SK-N-SH (cell line): ENCODE measurements around the gene PTPA. TPM values are rescaled to one million over a fixed set of nuclear protein-coding genes. Genes with fewer than 3 reads are reported as not detected.
A peak's percentile ranks its signal among the peaks of the same experiment; 100 is the strongest.

Experiments used
- CTCF ChIA-PET: fragments of 300-600, 350-600 bp; formaldehyde crosslinking; extraction: SDS; loops from one replicate; lab custom pipeline; 2021; lab: Yijun Ruan, JAX
- POLR2A ChIA-PET: fragments of 350-600 bp; sonication (Branson Sonifier 250); formaldehyde crosslinking; extraction: SDS; loops from one replicate; lab custom pipeline; 2020; ENCODE audit warnings: antibody characterized with exemption, inconsistent platforms; lab: Yijun Ruan, JAX
- DNase-seq: peaks from one replicate; pipeline ENCODE4 v3.0.0; 2012
- H2AFZ ChIP-seq: fragments of 200-600 bp; sonication (generic); 2 replicates; pipeline ENCODE4 v1.8.1; 2016; ENCODE audit warnings: antibody characterized with exemption, mild to moderate bottlenecking, low read depth
- H3F3A ChIP-seq: fragments of 200-600 bp; sonication (generic); replicated peaks from 2 replicates; pipeline ENCODE3; 2016; ENCODE audit warnings: antibody characterized with exemption, mild to moderate bottlenecking; ENCODE audit not compliant: insufficient read depth
- H3K27ac ChIP-seq, 2 experiments: fragments of 200-500 bp in 1 of 2; fragments of 200-600 bp in 1 of 2; sonication (Bioruptor generic) in 1 of 2; sonication (generic), shearing (Covaris generic) in 1 of 2; 2 replicates each; pipeline versions ENCODE4 v1.5.1 to v1.6.1; 2014 to 2016; ENCODE audit warnings: low read depth in 2 of 2, inconsistent platforms in 1 of 2, low read length in 1 of 2, mild to moderate bottlenecking in 1 of 2, mixed read lengths in 1 of 2
- H3K27me3 ChIP-seq: fragments of 200-600 bp; sonication (generic), shearing (Covaris generic); 2 replicates; pipeline ENCODE4 v1.6.1; 2016; ENCODE audit warnings: mixed run types; ENCODE audit not compliant: insufficient read depth
- H3K36me3 ChIP-seq, 2 experiments: fragments of 200-500 bp in 1 of 2; fragments of 200-600 bp in 1 of 2; sonication (Bioruptor generic) in 1 of 2; sonication (generic) in 1 of 2; replicated peaks in 1 of 2; 2 replicates each; pipeline versions ENCODE3 to v1.5.1; 2014 to 2016; ENCODE audit warnings: low read length in 1 of 2, mild to moderate bottlenecking in 1 of 2; ENCODE audit not compliant: insufficient read depth in 2 of 2, control insufficient read depth in 1 of 2
- H3K4me1 ChIP-seq, 2 experiments: fragments of 200-500 bp in 1 of 2; fragments of 200-600 bp in 1 of 2; sonication (Bioruptor generic) in 1 of 2; sonication (generic), shearing (Covaris generic) in 1 of 2; 2 replicates each; pipeline versions ENCODE4 v1.5.1 to v1.6.1; 2014 to 2016; ENCODE audit warnings: low read depth in 1 of 2, low read length in 1 of 2, mixed run types in 1 of 2; ENCODE audit not compliant: insufficient read depth in 2 of 2, control insufficient read depth in 1 of 2
- H3K4me2 ChIP-seq: fragments of 200-600 bp; sonication (generic), shearing (Covaris generic); 2 replicates; pipeline ENCODE4 v1.6.1; 2017; ENCODE audit warnings: mixed run types
- H3K4me3 ChIP-seq, 2 experiments: fragments of 200-500 bp in 1 of 2; fragments of 200-600 bp in 1 of 2; sonication (Bioruptor generic) in 1 of 2; sonication (generic), shearing (Covaris generic) in 1 of 2; 2 replicates each; pipeline versions ENCODE4 v1.5.1 to v1.8.1; 2014 to 2016; ENCODE audit warnings: low read depth in 2 of 2, inconsistent platforms in 1 of 2, low read length in 1 of 2, mild to moderate bottlenecking in 1 of 2, mixed read lengths in 1 of 2, moderate library complexity in 1 of 2
- H3K79me2 ChIP-seq: fragments of 200-600 bp; sonication (generic); 2 replicates; pipeline ENCODE4 v1.8.1; 2017; ENCODE audit warnings: mild to moderate bottlenecking; ENCODE audit not compliant: insufficient read depth
- H3K9ac ChIP-seq: fragments of 200-600 bp; sonication (generic); 2 replicates; pipeline ENCODE4 v1.6.1; 2017; ENCODE audit warnings: mixed run types
- H3K9me2 ChIP-seq: fragments of 200-600 bp; sonication (generic); 2 replicates; pipeline ENCODE4 v1.6.1; 2017; ENCODE audit warnings: mixed run types
- H3K9me3 ChIP-seq: fragments of 200-600 bp; sonication (generic); 2 replicates; pipeline ENCODE4 v1.6.1; 2017; ENCODE audit warnings: mixed run types, mild to moderate bottlenecking, moderate library complexity
- H4K20me1 ChIP-seq: fragments of 200-600 bp; sonication (generic); 2 replicates; pipeline ENCODE4 v1.6.1; 2017; ENCODE audit warnings: mild to moderate bottlenecking, mixed run types; ENCODE audit not compliant: insufficient read depth
- ELF1 ChIP-seq: IDR thresholded peaks from 2 replicates; pipeline ENCODE4 v1.4.0; 2012
- FOSL2 ChIP-seq: IDR thresholded peaks from 2 replicates; pipeline ENCODE4 v1.4.0; 2012; ENCODE audit warnings: low read depth, mild to moderate bottlenecking, moderate library complexity, borderline replicate concordance
- GABPA ChIP-seq: IDR thresholded peaks from 2 replicates; pipeline ENCODE4 v1.4.0; 2012; ENCODE audit warnings: low read depth, mild to moderate bottlenecking
- GATA2 ChIP-seq: sonication (generic); formaldehyde crosslinking; IDR thresholded peaks from 2 replicates; pipeline ENCODE4 v1.5.0; 2020; ENCODE audit warnings: mild to moderate bottlenecking, missing genetic modification reagents
- MEF2A ChIP-seq: IDR thresholded peaks from 2 replicates; pipeline ENCODE4 v1.4.0; 2012; ENCODE audit warnings: low read depth, borderline replicate concordance
- MXI1 ChIP-seq: IDR thresholded peaks from 2 replicates; pipeline ENCODE4 v1.6.1; 2012; ENCODE audit warnings: mild to moderate bottlenecking, low read depth, low read length, improper control_type of control experiment
- RCOR1 ChIP-seq: fragments of 150-350 bp; IDR thresholded peaks from 2 replicates; pipeline ENCODE4 v1.6.1; 2017; ENCODE audit warnings: antibody characterized with exemption, low read length
- SIN3A ChIP-seq: IDR thresholded peaks from 2 replicates; pipeline ENCODE4 v1.6.1; 2012; ENCODE audit warnings: low read depth, mild to moderate bottlenecking, low read length, moderate library complexity, borderline replicate concordance
- TAF1 ChIP-seq: IDR thresholded peaks from 2 replicates; pipeline ENCODE4 v1.6.1; 2012; ENCODE audit warnings: low read depth, mild to moderate bottlenecking, low read length, moderate library complexity, borderline replicate concordance
- TEAD4 ChIP-seq: IDR thresholded peaks from 2 replicates; pipeline ENCODE4 v1.4.0; 2012; ENCODE audit warnings: mild to moderate bottlenecking, borderline replicate concordance; ENCODE audit not compliant: insufficient read depth
- WGBS: methylation state at CpG from one replicate; pipeline ENCODE4 v1.1.6; 2017; ENCODE audit warnings: low lambda C conversion rate; 5-methylcytosine and 5-hydroxymethylcytosine counted together
- polyA plus RNA-seq, 3 experiments: library from polyadenylated mRNA; depleted of rRNA; stranded (reverse); fragments of >200 nt; gene quantifications; 2 replicates each; pipeline ENCODE4 v1.2.3, GENCODE V29; 2012
- TF ChIP-seq, protein P1 (sequence below): IDR thresholded peaks from 2 replicates; pipeline ENCODE4 v1.6.1; 2012; ENCODE audit warnings: mild to moderate bottlenecking, low read depth, low read length, moderate library complexity
- TF ChIP-seq, protein P2 (sequence below): IDR thresholded peaks from 2 replicates; pipeline ENCODE4; 2012
- TF ChIP-seq, protein P3 (sequence below): IDR thresholded peaks from 2 replicates; pipeline ENCODE4 v1.4.0; 2012; ENCODE audit warnings: low read depth
- TF ChIP-seq, protein P4 (sequence below): IDR thresholded peaks from 2 replicates; pipeline ENCODE4 v1.4.0; 2012; ENCODE audit warnings: low read depth, borderline replicate concordance

The PTPA gene
- polyA plus RNA-seq, 1 of the 3 experiments (the other 2 are of a cell fraction), result 130 TPM

GRCh38 chr9:129110740-129111527 is at the start of gene PTPA, which contains the start of gene CRAT (continued):
- TF ChIP-seq, protein P1, sequence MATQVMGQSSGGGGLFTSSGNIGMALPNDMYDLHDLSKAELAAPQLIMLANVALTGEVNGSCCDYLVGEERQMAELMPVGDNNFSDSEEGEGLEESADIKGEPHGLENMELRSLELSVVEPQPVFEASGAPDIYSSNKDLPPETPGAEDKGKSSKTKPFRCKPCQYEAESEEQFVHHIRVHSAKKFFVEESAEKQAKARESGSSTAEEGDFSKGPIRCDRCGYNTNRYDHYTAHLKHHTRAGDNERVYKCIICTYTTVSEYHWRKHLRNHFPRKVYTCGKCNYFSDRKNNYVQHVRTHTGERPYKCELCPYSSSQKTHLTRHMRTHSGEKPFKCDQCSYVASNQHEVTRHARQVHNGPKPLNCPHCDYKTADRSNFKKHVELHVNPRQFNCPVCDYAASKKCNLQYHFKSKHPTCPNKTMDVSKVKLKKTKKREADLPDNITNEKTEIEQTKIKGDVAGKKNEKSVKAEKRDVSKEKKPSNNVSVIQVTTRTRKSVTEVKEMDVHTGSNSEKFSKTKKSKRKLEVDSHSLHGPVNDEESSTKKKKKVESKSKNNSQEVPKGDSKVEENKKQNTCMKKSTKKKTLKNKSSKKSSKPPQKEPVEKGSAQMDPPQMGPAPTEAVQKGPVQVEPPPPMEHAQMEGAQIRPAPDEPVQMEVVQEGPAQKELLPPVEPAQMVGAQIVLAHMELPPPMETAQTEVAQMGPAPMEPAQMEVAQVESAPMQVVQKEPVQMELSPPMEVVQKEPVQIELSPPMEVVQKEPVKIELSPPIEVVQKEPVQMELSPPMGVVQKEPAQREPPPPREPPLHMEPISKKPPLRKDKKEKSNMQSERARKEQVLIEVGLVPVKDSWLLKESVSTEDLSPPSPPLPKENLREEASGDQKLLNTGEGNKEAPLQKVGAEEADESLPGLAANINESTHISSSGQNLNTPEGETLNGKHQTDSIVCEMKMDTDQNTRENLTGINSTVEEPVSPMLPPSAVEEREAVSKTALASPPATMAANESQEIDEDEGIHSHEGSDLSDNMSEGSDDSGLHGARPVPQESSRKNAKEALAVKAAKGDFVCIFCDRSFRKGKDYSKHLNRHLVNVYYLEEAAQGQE, result no peak
- peak; percentile 70; the same call in 1 of the 2 replicates for TF ChIP-seq MXI1
- no peak for TF ChIP-seq FOSL2
- TF ChIP-seq SIN3A, result no peak
- no peak for TF ChIP-seq MEF2A
- TF ChIP-seq, protein P2, sequence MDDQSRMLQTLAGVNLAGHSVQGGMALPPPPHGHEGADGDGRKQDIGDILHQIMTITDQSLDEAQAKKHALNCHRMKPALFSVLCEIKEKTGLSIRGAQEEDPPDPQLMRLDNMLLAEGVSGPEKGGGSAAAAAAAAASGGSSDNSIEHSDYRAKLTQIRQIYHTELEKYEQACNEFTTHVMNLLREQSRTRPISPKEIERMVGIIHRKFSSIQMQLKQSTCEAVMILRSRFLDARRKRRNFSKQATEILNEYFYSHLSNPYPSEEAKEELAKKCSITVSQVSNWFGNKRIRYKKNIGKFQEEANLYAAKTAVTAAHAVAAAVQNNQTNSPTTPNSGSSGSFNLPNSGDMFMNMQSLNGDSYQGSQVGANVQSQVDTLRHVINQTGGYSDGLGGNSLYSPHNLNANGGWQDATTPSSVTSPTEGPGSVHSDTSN, result no peak
- TF ChIP-seq, protein P3, sequence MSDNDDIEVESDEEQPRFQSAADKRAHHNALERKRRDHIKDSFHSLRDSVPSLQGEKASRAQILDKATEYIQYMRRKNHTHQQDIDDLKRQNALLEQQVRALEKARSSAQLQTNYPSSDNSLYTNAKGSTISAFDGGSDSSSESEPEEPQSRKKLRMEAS, result peak; percentile 78

- TF ChIP-seq TAF1 (no peak), GATA2 (no peak), MXI1 (no peak), ELF1 (no peak), TEAD4 (no peak), GABPA (no peak), RCOR1 (no peak)
- TF ChIP-seq, protein P2, result no peak
- TF ChIP-seq, protein P4, sequence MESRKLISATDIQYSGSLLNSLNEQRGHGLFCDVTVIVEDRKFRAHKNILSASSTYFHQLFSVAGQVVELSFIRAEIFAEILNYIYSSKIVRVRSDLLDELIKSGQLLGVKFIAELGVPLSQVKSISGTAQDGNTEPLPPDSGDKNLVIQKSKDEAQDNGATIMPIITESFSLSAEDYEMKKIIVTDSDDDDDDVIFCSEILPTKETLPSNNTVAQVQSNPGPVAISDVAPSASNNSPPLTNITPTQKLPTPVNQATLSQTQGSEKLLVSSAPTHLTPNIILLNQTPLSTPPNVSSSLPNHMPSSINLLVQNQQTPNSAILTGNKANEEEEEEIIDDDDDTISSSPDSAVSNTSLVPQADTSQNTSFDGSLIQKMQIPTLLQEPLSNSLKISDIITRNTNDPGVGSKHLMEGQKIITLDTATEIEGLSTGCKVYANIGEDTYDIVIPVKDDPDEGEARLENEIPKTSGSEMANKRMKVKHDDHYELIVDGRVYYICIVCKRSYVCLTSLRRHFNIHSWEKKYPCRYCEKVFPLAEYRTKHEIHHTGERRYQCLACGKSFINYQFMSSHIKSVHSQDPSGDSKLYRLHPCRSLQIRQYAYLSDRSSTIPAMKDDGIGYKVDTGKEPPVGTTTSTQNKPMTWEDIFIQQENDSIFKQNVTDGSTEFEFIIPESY, result no peak
- Histone ChIP-seq H3K27me3 (no peaks in the 10 kb centered on the region), H3K9ac (no peak overlapping the region), H3K4me2 (no peak overlapping the region), H3K27ac (no peak overlapping the region), H3K9me2 (no peaks in the 10 kb centered on the region), H4K20me1 (no peaks in the 10 kb centered on the region), H3K79me2 (no peaks in the 10 kb centered on the region), H3K36me3 (peaks cover 0 to 30% of the 10 kb centered on the region in 2 experiments), H2AFZ (no peak overlapping the region), H3K4me1 (no peaks in the 10 kb centered on the region), H3K4me3 (no peak overlapping the region), H3F3A (no peaks in the 10 kb centered on the region), H3K9me3 (no peaks in the 10 kb centered on the region)
- POLR2A ChIA-PET, result no interaction called here
- CTCF ChIA-PET, result no interaction called here
- DNase-seq, result no peak
- WGBS, result 80% methylated on average over 2 of the region's 9 CpGs
Measured at GRCh38 chr9:129063061-129063460, 48.2 kb upstream of the PTPA start.
